ENCODE data around the gene JOSD2.

JOSD2 gene

GRCh38 chr19:50467566-50467965 is 43.4 kb downstream of the JOSD2 start:
- Histone ChIP-seq H3K27ac (replicated peaks) (no peak overlapping the region), H3K4me3 (replicated peaks; ENCODE audit: insufficient read depth, low read length) (no peak overlapping the region), H3K27me3 (ENCODE audit: insufficient read depth, poor library complexity, severe bottlenecking) (no peaks in the 10 kb centered on the region)
- DNase-seq (ENCODE audit: low read depth in 1 of 2, low spot score in 1 of 2): no peak
- no peak for TF ChIP-seq CTCF (IDR thresholded peaks at IDR 0.05; ENCODE audit: insufficient read depth, low read length)
- TF ChIP-seq REST (IDR thresholded peaks at IDR 0.05; ENCODE audit: insufficient replicate concordance, low read depth): no peak
- TF ChIP-seq POLR2AphosphoS5 (IDR thresholded peaks at IDR 0.05; ENCODE audit: low read depth): no peak
- no peak for TF ChIP-seq SPI1 (IDR thresholded peaks at IDR 0.05; ENCODE audit: borderline replicate concordance, low read depth)
- TF ChIP-seq GABPA (IDR thresholded peaks at IDR 0.05; ENCODE audit: low read depth): no peak

- Histone ChIP-seq H3K27me3 (ENCODE audit: insufficient read depth, poor library complexity, severe bottlenecking) (no peaks in the 10 kb centered on the region), H3K4me3 (replicated peaks; ENCODE audit: insufficient read depth, low read length) (no peak overlapping the region), H3K27ac (replicated peaks) (no peak overlapping the region)
- no peak for TF ChIP-seq REST (IDR thresholded peaks at IDR 0.05; ENCODE audit: insufficient replicate concordance, low read depth)
- TF ChIP-seq GABPA (IDR thresholded peaks at IDR 0.05; ENCODE audit: low read depth): no peak
- no peak for TF ChIP-seq POLR2AphosphoS5 (IDR thresholded peaks at IDR 0.05; ENCODE audit: low read depth)
- TF ChIP-seq CTCF (IDR thresholded peaks at IDR 0.05; ENCODE audit: insufficient read depth, low read length): no peak
- TF ChIP-seq SPI1 (IDR thresholded peaks at IDR 0.05; ENCODE audit: borderline replicate concordance, low read depth): no peak
- no peak for DNase-seq (ENCODE audit: low read depth in 1 of 2, low spot score in 1 of 2)
These were observed 44.3 kb downstream of the JOSD2 start for GRCh38 chr19:50466706-50467039.

- DNase-seq (ENCODE audit: low read depth in 1 of 2, low spot score in 1 of 2): no peak
- Histone ChIP-seq H3K27ac (replicated peaks) (no peak overlapping the region), H3K27me3 (ENCODE audit: insufficient read depth, poor library complexity, severe bottlenecking) (no peaks in the 10 kb centered on the region), H3K4me3 (replicated peaks; ENCODE audit: insufficient read depth, low read length) (no peak overlapping the region)
- TF ChIP-seq CTCF (IDR thresholded peaks at IDR 0.05; ENCODE audit: insufficient read depth, low read length) (no peak), REST (IDR thresholded peaks at IDR 0.05; ENCODE audit: insufficient replicate concordance, low read depth) (no peak), SPI1 (IDR thresholded peaks at IDR 0.05; ENCODE audit: borderline replicate concordance, low read depth) (no peak), GABPA (IDR thresholded peaks at IDR 0.05; ENCODE audit: low read depth) (no peak), POLR2AphosphoS5 (IDR thresholded peaks at IDR 0.05; ENCODE audit: low read depth) (no peak)
These were observed 44.8 kb downstream of the JOSD2 start for GRCh38 chr19:50465986-50466705.

All from HL-60 (cell line).